K562 (cell line): ENCODE measurements around the gene TLR1. TPM values are rescaled to one million over a fixed set of nuclear protein-coding genes. Genes with fewer than 3 reads are reported as not detected.

Experiments used
- ATAC-seq: fragments of 200-7000 bp; cut with Tn5 transposase; 3 replicates; pipeline ENCODE4 v1.9.1; 2020; ENCODE audit warnings: moderate library complexity
- BruUV-seq: library from RNA; stranded (reverse); fragments of 400-500 nt; replicated peaks from 2 replicates; lab custom pipeline; 2021; lab: Mats Ljungman, UMichigan
- CTCF ChIA-PET: fragments of 300-600 bp; formaldehyde crosslinking; extraction: SDS; loops from one replicate; lab custom pipeline; 2021; ENCODE audit warnings: low intra/inter-chr PET ratio; lab: Yijun Ruan, JAX
- POLR2A ChIA-PET: fragments of 300-600, 350-650 bp; sonication (Branson Sonifier 250); formaldehyde crosslinking; extraction: SDS; loops from one replicate; lab custom pipeline; 2021; ENCODE audit warnings: antibody characterized with exemption, inconsistent platforms; lab: Yijun Ruan, JAX
- DNase-seq, 4 experiments: peaks; one replicate each; pipeline versions ENCODE4 v3.0.0 to v3.0.0-alpha.2; 2011 to 2018; ENCODE audit warnings: low spot score in 3 of 4, mixed read lengths in 3 of 4; ENCODE audit errors: extremely low read depth in 1 of 4
- FAIRE-seq: peaks from 2 replicates; lab custom pipeline; 2011; peaks lifted over from hg19 to GRCh38; lab: Jason Lieb, UNC
- H2AFZ ChIP-seq: 2 replicates; pipeline ENCODE4 v1.6.0; 2011; ENCODE audit warnings: low read depth, low read length, control low read depth, inconsistent platforms
- H3K27ac ChIP-seq: fragments of 200-600 bp; 3 replicates; pipeline ENCODE4 v1.8.0; 2011; ENCODE audit warnings: low read depth, mild to moderate bottlenecking, control low read depth, inconsistent platforms, low read length, moderate library complexity, mixed read lengths; ENCODE audit errors: extremely low read depth
- H3K27me3 ChIP-seq, 2 experiments: fragments of 300-600 bp in 1 of 2; 2 replicates in 1 of 2; 3 replicates in 1 of 2; pipeline versions ENCODE4 v1.6.0 to v1.8.0; 2011; ENCODE audit warnings: inconsistent platforms in 2 of 2, low read length in 2 of 2, mild to moderate bottlenecking in 1 of 2, mixed read lengths in 1 of 2, moderate library complexity in 1 of 2; ENCODE audit not compliant: control insufficient read depth in 2 of 2, insufficient read depth in 2 of 2
- H3K36me3 ChIP-seq: fragments of 300-600 bp; 3 replicates; pipeline ENCODE4 v1.8.0; 2011; ENCODE audit warnings: mild to moderate bottlenecking, low read length, inconsistent platforms; ENCODE audit not compliant: control insufficient read depth, insufficient read depth
- H3K4me1 ChIP-seq, 2 experiments: fragments of 200-600 bp in 1 of 2; replicated peaks in 1 of 2; 2 replicates in 1 of 2; 3 replicates in 1 of 2; pipeline versions ENCODE4 v1.5.1 to v1.8.0; 2011; ENCODE audit warnings: inconsistent platforms in 2 of 2, low read length in 2 of 2, mild to moderate bottlenecking in 1 of 2, mixed read lengths in 1 of 2, moderate library complexity in 1 of 2; ENCODE audit not compliant: control insufficient read depth in 2 of 2, insufficient read depth in 2 of 2
- H3K4me2 ChIP-seq: 2 replicates; pipeline ENCODE4 v1.6.1; 2011; ENCODE audit warnings: low read length, control low read depth, inconsistent platforms, mixed read lengths; ENCODE audit not compliant: insufficient read depth
- H3K4me3 ChIP-seq: fragments of 200-600 bp; sonication (generic), shearing (Covaris generic); 2 replicates; pipeline ENCODE4 v1.5.1; 2016; ENCODE audit warnings: control low read depth, inconsistent platforms
- H3K79me2 ChIP-seq: fragments of 200-600 bp; 3 replicates; pipeline ENCODE4 v1.8.0; 2011; ENCODE audit warnings: low read length, inconsistent platforms; ENCODE audit not compliant: control insufficient read depth, insufficient read depth
- H3K9ac ChIP-seq, 2 experiments: 2 replicates each; pipeline versions ENCODE4 v1.6.0 to v1.6.1; 2011; ENCODE audit warnings: low read depth in 2 of 2, low read length in 2 of 2, control low read depth in 1 of 2, inconsistent platforms in 1 of 2, mild to moderate bottlenecking in 1 of 2, mixed read lengths in 1 of 2; ENCODE audit not compliant: insufficient read depth in 1 of 2
- H3K9me1 ChIP-seq: one replicate; pipeline ENCODE4 v1.6.0; 2011; ENCODE audit warnings: inconsistent platforms, mild to moderate bottlenecking, low read length, moderate library complexity; ENCODE audit not compliant: control insufficient read depth, insufficient read depth
- H3K9me3 ChIP-seq: replicated peaks from 2 replicates; pipeline ENCODE4 v1.5.1; 2011; ENCODE audit warnings: low read depth, low read length, inconsistent platforms; ENCODE audit not compliant: control insufficient read depth, insufficient read depth
- H4K20me1 ChIP-seq: replicated peaks from 2 replicates; pipeline ENCODE4 v1.6.1; 2011; ENCODE audit warnings: low read length, inconsistent platforms, mixed read lengths; ENCODE audit not compliant: control insufficient read depth, insufficient read depth
- KDM5B ChIP-seq: fragments of 200-600 bp; sonication (generic); IDR thresholded peaks from 2 replicates; pipeline ENCODE4 v1.6.1; 2012; ENCODE audit warnings: low read depth, mild to moderate bottlenecking, moderate library complexity, low read length, control low read depth, inconsistent platforms; ENCODE audit not compliant: insufficient replicate concordance
- MAFG ChIP-seq: fragments of 450-650 bp; conservative IDR thresholded peaks from 2 replicates; pipeline ENCODE4 v1.6.1; 2016; ENCODE audit warnings: missing genetic modification characterization, missing compliant biosample characterization
- RAD21 ChIP-seq, 2 experiments: fragments of 250-450 bp in 1 of 2; fragments of 450-650 bp in 1 of 2; sonication (Bioruptor Pico) in 1 of 2; formaldehyde crosslinking in 1 of 2; IDR thresholded peaks in 1 of 2; conservative IDR thresholded peaks in 1 of 2; 2 replicates each; pipeline versions ENCODE4 v1.4.0 to v1.8.0; 2020 to 2022; ENCODE audit warnings: mild to moderate bottlenecking in 2 of 2, moderate library complexity in 1 of 2
- SMC3 ChIP-seq: conservative IDR thresholded peaks from 2 replicates; pipeline ENCODE4 v1.6.1; 2011; ENCODE audit warnings: low read depth, low read length, improper control_type of control experiment; ENCODE audit not compliant: insufficient read depth
- SRF ChIP-seq, 2 experiments: fragments of 250-450, 450-650 bp in 1 of 2; sonication (Bioruptor Pico) in 1 of 2; sonication (generic) in 1 of 2; formaldehyde crosslinking; IDR thresholded peaks; 2 replicates each; pipeline versions ENCODE4 v1.5.0 to v1.5.1; 2020 to 2022; ENCODE audit warnings: mild to moderate bottlenecking in 1 of 2, missing genetic modification reagents in 1 of 2
- ZNF3 ChIP-seq: fragments of 250-450 bp; sonication (Bioruptor Pico); IDR thresholded peaks from 2 replicates; pipeline ENCODE4 v1.5.0; 2021; ENCODE audit warnings: mild to moderate bottlenecking, moderate library complexity
- ZNF316 ChIP-seq: fragments of 450-650 bp; IDR thresholded peaks from 2 replicates; pipeline ENCODE4 v1.6.1; 2016
- ZNF395 ChIP-seq: fragments of 200-800 bp; sonication (Bioruptor generic); IDR thresholded peaks from 2 replicates; pipeline ENCODE4 v1.6.1; 2017; ENCODE audit warnings: missing genetic modification characterization, missing compliant biosample characterization
- WGBS: fragments of 100-300 bp; shearing (Covaris generic); methylation state at CpG from one replicate; pipeline ENCODE4 v1.1.6; 2016; ENCODE audit warnings: low coverage, mixed read lengths; ENCODE audit not compliant: insufficient coverage; ENCODE audit errors: missing lambda C conversion rate; 5-methylcytosine and 5-hydroxymethylcytosine counted together
- in situ Hi-C: fragments of 300-500 bp; cut with MboI; formaldehyde crosslinking; loops from 4 replicates; pipeline ENCODE4 v1.15.0; 2018; ENCODE audit warnings: inconsistent platforms, mixed read lengths
- intact Hi-C: fragments of 100-400 bp; cut with micrococcal nuclease; formaldehyde crosslinking; loops from 2 replicates; pipeline ENCODE4 v1.14.2; 2022
- polyA plus RNA-seq, 8 experiments: library from polyadenylated mRNA; depleted of rRNA in 4 of 8; stranded (reverse) in 5 of 8; unstranded in 3 of 8; fragments of >200 nt; fragmentation: Nextera tagmentation in 2 of 8; fragmentation: Illumina TruSeq in 1 of 8; extraction: Ambion mirVana in 2 of 8; extraction: Trizol in 1 of 8; gene quantifications; 2 replicates each; pipeline versions ENCODE4 v1.2.1 to v1.2.3, GENCODE V29; 2011 to 2014; ENCODE audit warnings: inconsistent platforms in 1 of 8, missing spikeins in 1 of 8
- total RNA-seq, 7 experiments: library from RNA; depleted of rRNA in 6 of 7; stranded (reverse); fragments of >200 nt in 6 of 7; fragmentation: Illumina TruSeq in 2 of 7; extraction: Trizol in 2 of 7; gene quantifications; 2 replicates each; pipeline versions ENCODE4 v1.2.1 to v1.2.3, GENCODE V29; 2011 to 2021; ENCODE audit warnings: low replicate concordance in 1 of 7
- TF ChIP-seq, protein P1 (sequence below), 3 experiments: IDR thresholded peaks in 2 of 3; conservative IDR thresholded peaks in 1 of 3; 2 replicates each; pipeline ENCODE4 v1.5.1; 2011 to 2012; ENCODE audit warnings: low read length in 3 of 3, mild to moderate bottlenecking in 3 of 3, control low read depth in 2 of 3, improper control_type of control experiment in 1 of 3, inconsistent platforms in 1 of 3, low read depth in 1 of 3, mixed read lengths in 1 of 3, moderate library complexity in 1 of 3; ENCODE audit not compliant: insufficient read depth in 2 of 3

TLR1 gene
- total and polyA plus RNA-seq, 9 of the 15 experiments (the other 6 are each of a cell fraction or from before 2014, with no cell fraction given): 0.11 to 0.49 (median 0.29) TPM

DNA sequence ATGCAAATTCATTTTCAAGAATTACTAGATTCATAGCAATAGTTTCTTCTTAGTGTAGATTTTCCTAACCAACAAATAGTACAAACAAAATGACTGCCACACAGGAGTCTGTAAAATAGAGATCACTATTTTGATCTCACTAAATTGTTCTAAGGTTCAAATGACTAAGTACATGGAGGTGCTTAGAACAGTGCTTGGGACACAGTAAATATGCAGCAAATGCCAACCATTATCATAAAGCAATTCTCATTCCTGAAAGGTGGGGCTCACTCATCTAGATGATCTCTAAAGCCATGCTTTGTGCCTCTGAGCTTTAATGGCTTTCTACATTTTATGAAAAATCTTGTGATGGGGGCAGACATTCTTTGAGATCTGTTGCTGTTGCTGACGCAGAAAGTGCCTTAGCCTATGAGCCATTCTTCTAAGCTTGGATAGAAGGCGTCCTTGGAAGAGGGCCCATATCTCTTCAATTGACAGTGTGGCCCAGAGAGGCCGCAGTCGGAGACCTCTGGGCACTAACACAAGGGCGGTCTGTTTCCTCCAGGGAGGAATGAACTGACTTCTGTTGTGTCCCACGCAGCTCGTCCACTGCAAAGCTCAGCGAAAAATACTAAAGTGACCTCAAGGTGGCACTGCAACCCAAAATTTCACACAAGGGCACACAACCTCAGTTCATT, 45.3 kb downstream of the TLR1 start:
- Histone ChIP-seq H3K36me3 (no peaks in the 10 kb centered on the region), H3K27me3 (peaks cover 6 to 24% of the 10 kb centered on the region in 2 experiments), H2AFZ (peak overlapping the region; percentile 80), H3K9me1 (no peaks in the 10 kb centered on the region), H3K9ac (no peak overlapping the region), H3K9me3 (no peaks in the 10 kb centered on the region), H3K27ac (no peak overlapping the region), H3K4me1 (no peaks in the 10 kb centered on the region; a peak in 2 of 5 replicates), H3K4me3 (no peak overlapping the region), H3K4me2 (no peak overlapping the region), H3K79me2 (no peaks in the 10 kb centered on the region), H4K20me1 (no peaks in the 10 kb centered on the region)
- peak; percentile 86 for FAIRE-seq
- no TSS peak for BruUV-seq
- peak; percentile 94 for ATAC-seq
- POLR2A ChIA-PET: interaction anchor here (1.3 kb wide), 1 partner anchor 28 kb away, joined by 3 read pairs; no protein-coding TSS in a partner anchor
- CTCF ChIA-PET: interaction anchor here (0.8 to 1.7 kb wide), 8 partner anchors 77 to 697 kb away, joined by 3 to 11 read pairs (median 4); partner anchors contain the start of gene TLR6
- intact Hi-C loops (loop anchor here (2.0 to 5.0 kb wide), 3 partner anchors 43 to 133 kb away; partner anchors contain the start of genes TLR1 and TLR6), in situ Hi-C loops (no loop called here)
- WGBS: 8% methylated on average over 8 of the region's 8 CpGs
- peak; percentile 48 to 71 (median 60) for DNase-seq
- TF ChIP-seq ZNF395 (CRISPR knock-in tag) (no peak), RAD21 (CRISPR knock-in tag; conservative IDR thresholded peaks at IDR 0.05 in 1 of 2, IDR thresholded peaks at IDR 0.05 in 1 of 2) (peak; percentile 76 to 87), SRF (CRISPR knock-in tag; IDR thresholded peaks at IDR 0.05) (peak in 1 of 2 experiments; percentile 87; a peak in 1 of 4 replicates), ZNF316 (peak; percentile 72), ZNF3 (CRISPR knock-in tag) (no peak), KDM5B (no peak), SMC3 (peak; percentile 41), MAFG (peak; percentile 15; the same call in 1 of the 2 replicates)
- TF ChIP-seq, protein P1, sequence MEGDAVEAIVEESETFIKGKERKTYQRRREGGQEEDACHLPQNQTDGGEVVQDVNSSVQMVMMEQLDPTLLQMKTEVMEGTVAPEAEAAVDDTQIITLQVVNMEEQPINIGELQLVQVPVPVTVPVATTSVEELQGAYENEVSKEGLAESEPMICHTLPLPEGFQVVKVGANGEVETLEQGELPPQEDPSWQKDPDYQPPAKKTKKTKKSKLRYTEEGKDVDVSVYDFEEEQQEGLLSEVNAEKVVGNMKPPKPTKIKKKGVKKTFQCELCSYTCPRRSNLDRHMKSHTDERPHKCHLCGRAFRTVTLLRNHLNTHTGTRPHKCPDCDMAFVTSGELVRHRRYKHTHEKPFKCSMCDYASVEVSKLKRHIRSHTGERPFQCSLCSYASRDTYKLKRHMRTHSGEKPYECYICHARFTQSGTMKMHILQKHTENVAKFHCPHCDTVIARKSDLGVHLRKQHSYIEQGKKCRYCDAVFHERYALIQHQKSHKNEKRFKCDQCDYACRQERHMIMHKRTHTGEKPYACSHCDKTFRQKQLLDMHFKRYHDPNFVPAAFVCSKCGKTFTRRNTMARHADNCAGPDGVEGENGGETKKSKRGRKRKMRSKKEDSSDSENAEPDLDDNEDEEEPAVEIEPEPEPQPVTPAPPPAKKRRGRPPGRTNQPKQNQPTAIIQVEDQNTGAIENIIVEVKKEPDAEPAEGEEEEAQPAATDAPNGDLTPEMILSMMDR (IDR thresholded peaks at IDR 0.05 in 2 of 3, conservative IDR thresholded peaks at IDR 0.05 in 1 of 3; ENCODE audit: insufficient read depth in 2 of 3, low read depth in 1 of 3, low read length in 3 of 3): peak; percentile 70 to 84 (median 74)
